BJ (cell line): ENCODE results near the gene RNASEH2A. TPM values are rescaled to one million over a fixed set of nuclear protein-coding genes. Genes with fewer than 3 reads are reported as not detected.
A peak's percentile ranks its signal among the peaks of the same experiment; 100 is the strongest.

ENCODE experiments used
- CTCF ChIA-PET: fragments of 350-600 bp; formaldehyde crosslinking; extraction: SDS; loops from one replicate; lab custom pipeline; 2021; ENCODE audit warnings: antibody characterized with exemption, inconsistent platforms; lab: Yijun Ruan, JAX
- POLR2A ChIA-PET: fragments of 300-600 bp; sonication (Branson Sonifier 250); formaldehyde crosslinking; extraction: SDS; loops from one replicate; lab custom pipeline; 2021; ENCODE audit warnings: antibody characterized with exemption; lab: Charles Lee
- DNase-seq: peaks from one replicate; pipeline ENCODE4 v3.0.0-alpha.2; 2011; ENCODE audit warnings: low read depth
- H3K27me3 ChIP-seq: 2 replicates; pipeline ENCODE4 v1.6.0; 2011; ENCODE audit warnings: low read length; ENCODE audit not compliant: control insufficient read depth, insufficient read depth
- H3K36me3 ChIP-seq: 2 replicates; pipeline ENCODE4 v1.5.1; 2011; ENCODE audit warnings: low read length; ENCODE audit not compliant: control insufficient read depth, insufficient read depth
- H3K4me3 ChIP-seq: 2 replicates; pipeline ENCODE4 v1.5.1; 2011; ENCODE audit warnings: low read depth, mild to moderate bottlenecking, control low read depth, low read length
- CTCF ChIP-seq: IDR thresholded peaks from 2 replicates; pipeline ENCODE4 v1.5.1; 2011; ENCODE audit warnings: low read depth, mild to moderate bottlenecking, control low read depth, inconsistent platforms, low read length, moderate library complexity; ENCODE audit not compliant: insufficient read depth
- polyA plus RNA-seq: library from polyadenylated mRNA; depleted of rRNA; stranded (reverse); fragments of >200 nt; gene quantifications from 2 replicates; pipeline ENCODE4 v1.2.3, GENCODE V29; 2011; rRNA removed
- small RNA-seq: library from RNA; depleted of rRNA; stranded (forward); fragments of <200 nt; gene quantifications from one replicate; pipeline ENCODE3, GENCODE V24; 2012; ENCODE audit warnings: low replicate concordance, low read depth; ENCODE audit not compliant: insufficient read length

The RNASEH2A gene
- polyA plus RNA-seq, 1 experiment: 30.3 TPM

- ChIA-PET CTCF (interaction anchor here (0.6 to 13.2 kb wide), 66 partner anchors 9 to 295 kb away, joined by 3 to 355 read pairs (median 4); partner anchors contain the start of genes GCDH, HOOK2, JUNB and MAST1), POLR2A (interaction anchor here (0.6 kb wide), 1 partner anchor 54 kb away, joined by 3 read pairs; no protein-coding TSS in a partner anchor)
- Histone ChIP-seq H3K27me3 (peaks cover 2% of the 10 kb centered on the region; the same call in 1 of the 2 replicates), H3K4me3 (peak overlapping the region; percentile 9; the same call in 1 of the 2 replicates), H3K36me3 (no peaks in the 10 kb centered on the region)
- peak; percentile 16 for DNase-seq
- TF ChIP-seq CTCF: peak; percentile 77
These were observed 41.1 kb downstream of the RNASEH2A start for GRCh38 chr19:12847159-12848139.

- no peak overlapping the region for H3K4me3 ChIP-seq
- no peaks in the 10 kb centered on the region for H3K36me3 ChIP-seq
- POLR2A ChIA-PET: no interaction called here
- DNase-seq: no peak
- no peak for TF ChIP-seq CTCF
- no peaks in the 10 kb centered on the region for H3K27me3 ChIP-seq
- CTCF ChIA-PET: interaction anchor here (4.0 kb wide), 1 partner anchor 9 kb away, joined by 21 read pairs; no protein-coding TSS in a partner anchor
These were observed 50.3 kb downstream of the RNASEH2A start for GRCh38 chr19:12856653-12857052.

GRCh38 chr19:12858041-12858928, 51.9 kb downstream of the RNASEH2A start:
- TF ChIP-seq CTCF: no peak
- POLR2A ChIA-PET: no interaction called here
- Histone ChIP-seq H3K27me3 (0 out of 2 replicates have a peak, but pooled peaks cover under 1% of the 10 kb centered on the region), H3K4me3 (no peak overlapping the region), H3K36me3 (no peaks in the 10 kb centered on the region)
- no peak for DNase-seq
- CTCF ChIA-PET: interaction anchor here (1.0 to 4.0 kb wide), 3 partner anchors 10 to 101 kb away, joined by 3 to 21 read pairs (median 4); no protein-coding TSS in a partner anchor

GRCh38 chr19:12859546-12859945, 53.2 kb downstream of the RNASEH2A start:
- ChIA-PET CTCF (interaction anchor here (0.8 to 4.0 kb wide), 3 partner anchors 12 to 1697 kb away, joined by 3 to 21 read pairs (median 4); no protein-coding TSS in a partner anchor), POLR2A (no interaction called here)
- no peak for DNase-seq
- TF ChIP-seq CTCF: no peak
- Histone ChIP-seq H3K27me3 (0 out of 2 replicates have a peak, but pooled peaks cover 1% of the 10 kb centered on the region), H3K36me3 (no peaks in the 10 kb centered on the region), H3K4me3 (no peak overlapping the region)

Small RNA genes lying within 50 kb of the gene (small RNA-seq; reads per million reads assigned to genes)
- gene MIR5684 (not detected), gene MIR6794 (not detected)

Other genes with a start within 250 kb of the RNASEH2A start
- 1.6 and 3.7 TPM in 2 replicates for gene ZNF490, start 195.8 kb upstream of the RNASEH2A start, polyA plus RNA-seq
- 7.7 and 10.5 TPM in 2 replicates for gene ZNF791, start 195.7 kb upstream of the RNASEH2A start, polyA plus RNA-seq
- gene MAN2B1, start 139.8 kb upstream of the RNASEH2A start, polyA plus RNA-seq: 31.7 and 66.9 TPM in 2 replicates
- gene WDR83, start 139.8 kb upstream of the RNASEH2A start, polyA plus RNA-seq: 6.1 and 9.3 TPM in 2 replicates
- gene DHPS, start 124.7 kb upstream of the RNASEH2A start, polyA plus RNA-seq: 64.7 and 92.2 TPM in 2 replicates
- not detected in 2 replicates for gene GNG14, start 118.6 kb upstream of the RNASEH2A start, polyA plus RNA-seq
- 7.7 and 13.6 TPM in 2 replicates for gene FBXW9, start 110.0 kb upstream of the RNASEH2A start, polyA plus RNA-seq
- gene TNPO2, start 82.7 kb upstream of the RNASEH2A start, polyA plus RNA-seq: 49.6 and 77.3 TPM in 2 replicates
- gene TRIR, start 71.9 kb upstream of the RNASEH2A start, polyA plus RNA-seq: 161 and 181 TPM in 2 replicates
- 163 and 250 TPM in 2 replicates for gene GET3, start 69.1 kb upstream of the RNASEH2A start, polyA plus RNA-seq
- not detected in 2 replicates for gene BEST2, start 54.8 kb upstream of the RNASEH2A start, polyA plus RNA-seq
- gene HOOK2, start 31.0 kb upstream of the RNASEH2A start, polyA plus RNA-seq: 6.3 and 10.4 TPM in 2 replicates
- 36.8 and 49.4 TPM in 2 replicates for gene JUNB, start 15.1 kb upstream of the RNASEH2A start, polyA plus RNA-seq
- gene PRDX2, start 4.8 kb upstream of the RNASEH2A start, polyA plus RNA-seq: 165 and 267 TPM in 2 replicates
- 0.75 and 2.6 TPM in 2 replicates for gene THSD8, start 4.5 kb upstream of the RNASEH2A start, polyA plus RNA-seq
- gene RTBDN, start 28.0 kb downstream of the RNASEH2A start, polyA plus RNA-seq: 0.31 TPM in 1 of 2 replicates, not detected in the other
- 0.25 TPM in 1 of 2 replicates, not detected in the other for gene MAST1, start 31.9 kb downstream of the RNASEH2A start, polyA plus RNA-seq
- gene DNASE2, start 74.9 kb downstream of the RNASEH2A start, polyA plus RNA-seq: 39.1 and 68.8 TPM in 2 replicates
- not detected in 2 replicates for gene KLF1, start 80.6 kb downstream of the RNASEH2A start, polyA plus RNA-seq
- 11.5 and 20.9 TPM in 2 replicates for gene GCDH, start 84.6 kb downstream of the RNASEH2A start, polyA plus RNA-seq
- 0.29 and 0.43 TPM in 2 replicates for gene SYCE2, start 112.7 kb downstream of the RNASEH2A start, polyA plus RNA-seq
- 15.5 and 33.6 TPM in 2 replicates for gene FARSA, start 127.1 kb downstream of the RNASEH2A start, polyA plus RNA-seq
- gene CALR, start 132.0 kb downstream of the RNASEH2A start, polyA plus RNA-seq: 1,647 and 1,829 TPM in 2 replicates
- gene RAD23A, start 139.3 kb downstream of the RNASEH2A start, polyA plus RNA-seq: 49.2 and 75.1 TPM in 2 replicates
- 45.0 and 45.5 TPM in 2 replicates for gene GADD45GIP1, start 150.6 kb downstream of the RNASEH2A start, polyA plus RNA-seq
- gene DAND5, start 163.0 kb downstream of the RNASEH2A start, polyA plus RNA-seq: not detected in 2 replicates
- gene NFIX, start 188.9 kb downstream of the RNASEH2A start, polyA plus RNA-seq: 12.8 and 29.4 TPM in 2 replicates